BLaER1 (cell line): ENCODE data around the gene ROMO1.

Source experiments
- H3K27ac ChIP-seq: shearing (Covaris generic); formaldehyde crosslinking; 2 replicates; pipeline ENCODE4 v1.8.1; 2022
- H3K27me3 ChIP-seq: shearing (Covaris generic); formaldehyde crosslinking; 2 replicates; pipeline ENCODE4 v1.8.1; 2022
- H3K36me3 ChIP-seq: shearing (Covaris generic); formaldehyde crosslinking; 2 replicates; pipeline ENCODE4 v1.8.1; 2022
- H3K4me1 ChIP-seq: shearing (Covaris generic); formaldehyde crosslinking; 2 replicates; pipeline ENCODE4 v1.8.1; 2022
- H3K4me2 ChIP-seq: shearing (Covaris generic); formaldehyde crosslinking; 2 replicates; pipeline ENCODE4 v1.8.1; 2022
- H3K4me3 ChIP-seq: shearing (Covaris generic); formaldehyde crosslinking; 2 replicates; pipeline ENCODE4 v1.8.1; 2022
- H3K9ac ChIP-seq: shearing (Covaris generic); formaldehyde crosslinking; 2 replicates; pipeline ENCODE4 v1.8.1; 2022
- H3K9me3 ChIP-seq: shearing (Covaris generic); formaldehyde crosslinking; 2 replicates; pipeline ENCODE4 v1.8.1; 2022
- H4K20me1 ChIP-seq: shearing (Covaris generic); formaldehyde crosslinking; 2 replicates; pipeline ENCODE4 v1.8.1; 2022
- Cebpa-rat ChIP-seq: shearing (Covaris generic); IDR thresholded peaks from 2 replicates; pipeline ENCODE4 v1.8.1; 2022

Gene ROMO1

GRCh38 chr20:35661053-35661452 is 38.2 kb upstream of the ROMO1 start:
- Histone ChIP-seq H3K9ac (no peak overlapping the region), H3K36me3 (peaks cover 33% of the 10 kb centered on the region), H3K27ac (no peak overlapping the region), H4K20me1 (peaks cover 84% of the 10 kb centered on the region), H3K9me3 (no peaks in the 10 kb centered on the region; the same call in 1 of the 2 replicates), H3K4me2 (peak overlapping the region; percentile 95), H3K4me3 (no peak overlapping the region), H3K27me3 (no peaks in the 10 kb centered on the region), H3K4me1 (peaks cover 53% of the 10 kb centered on the region)
- TF ChIP-seq Cebpa-rat = no peak

GRCh38 chr20:35661908-35662307 is 37.3 kb upstream of the ROMO1 start:
- Histone ChIP-seq H3K4me2 (peak overlapping the region; percentile 95), H4K20me1 (peaks cover 76% of the 10 kb centered on the region), H3K4me1 (peaks cover 53% of the 10 kb centered on the region), H3K9me3 (no peaks in the 10 kb centered on the region; the same call in 1 of the 2 replicates), H3K4me3 (peak overlapping the region; percentile 76; the same call in 1 of the 2 replicates), H3K36me3 (peaks cover 24% of the 10 kb centered on the region), H3K27me3 (no peaks in the 10 kb centered on the region), H3K9ac (no peak overlapping the region), H3K27ac (no peak overlapping the region)
- TF ChIP-seq Cebpa-rat = no peak

- H3K9ac ChIP-seq = peak overlapping the region; percentile 22; the same call in 1 of the 2 replicates
- H3K36me3 ChIP-seq = peaks cover 22% of the 10 kb centered on the region; the same call in 1 of the 2 replicates
- peaks cover 69% of the 10 kb centered on the region for H4K20me1 ChIP-seq
- H3K9me3 ChIP-seq = no peaks in the 10 kb centered on the region; the same call in 1 of the 2 replicates
- peak overlapping the region; percentile 76 for H3K4me3 ChIP-seq
- TF ChIP-seq Cebpa-rat = no peak
- H3K27me3 ChIP-seq = no peaks in the 10 kb centered on the region
- H3K27ac ChIP-seq = no peak overlapping the region
- peak overlapping the region; percentile 95 for H3K4me2 ChIP-seq
- peaks cover 47% of the 10 kb centered on the region for H3K4me1 ChIP-seq
These were observed 36.7 kb upstream of the ROMO1 start for GRCh38 chr20:35662551-35662950.

GRCh38 chr20:35663516-35664465 is 35.4 kb upstream of the ROMO1 start:
- Histone ChIP-seq H3K9ac (peak overlapping the region; percentile 98), H3K36me3 (peaks cover 22% of the 10 kb centered on the region; the same call in 1 of the 2 replicates), H3K4me3 (peak overlapping the region; percentile 76), H3K9me3 (no peaks in the 10 kb centered on the region; the same call in 1 of the 2 replicates), H3K27me3 (no peaks in the 10 kb centered on the region), H3K4me2 (peak overlapping the region; percentile 95), H3K4me1 (peaks cover 43% of the 10 kb centered on the region), H3K27ac (peak overlapping the region; percentile 99), H4K20me1 (peaks cover 57% of the 10 kb centered on the region)
- no peak for TF ChIP-seq Cebpa-rat

GRCh38 chr20:35664466-35665206 is 34.6 kb upstream of the ROMO1 start, which contains the start of the genes CPNE1 and RBM12:
Gene CPNE1, minus strand, starts transcription at chr20:35664900. Its CDS starts 31,977 bp downstream, at chr20:35632923.
Gene RBM12, minus strand, starts transcription at chr20:35664900. Its CDS starts 9,578 bp downstream, at chr20:35655322.
- H3K4me1 ChIP-seq = peaks cover 43% of the 10 kb centered on the region
- peak within 1 kb of the TSS; percentile 98 for H3K9ac ChIP-seq
- peak within 1 kb of the TSS; percentile 76 for H3K4me3 ChIP-seq
- no peaks in the 10 kb centered on the region for H3K27me3 ChIP-seq
- H3K4me2 ChIP-seq = peak within 1 kb of the TSS; percentile 95
- no peaks in the 10 kb centered on the region; the same call in 1 of the 2 replicates for H3K9me3 ChIP-seq
- peaks cover 31% of the 10 kb centered on the region for H3K36me3 ChIP-seq
- no peak for TF ChIP-seq Cebpa-rat
- H4K20me1 ChIP-seq = peaks cover 48% of the 10 kb centered on the region
- H3K27ac ChIP-seq = peak within 1 kb of the TSS; percentile 99

- Histone ChIP-seq H3K4me1 (peaks cover 30% of the 10 kb centered on the region), H3K36me3 (peaks cover 36% of the 10 kb centered on the region), H3K4me2 (no peak overlapping the region), H3K27me3 (no peaks in the 10 kb centered on the region), H3K4me3 (no peak overlapping the region), H4K20me1 (peaks cover 36% of the 10 kb centered on the region), H3K9me3 (no peaks in the 10 kb centered on the region), H3K9ac (no peak overlapping the region), H3K27ac (no peak overlapping the region)
- TF ChIP-seq Cebpa-rat = no peak
These were observed 33.3 kb upstream of the ROMO1 start for GRCh38 chr20:35665949-35666288.

GRCh38 chr20:35669221-35669620 is 30.0 kb upstream of the ROMO1 start:
- no peak for TF ChIP-seq Cebpa-rat
- H3K27ac ChIP-seq = no peak overlapping the region
- peaks cover 3% of the 10 kb centered on the region; the same call in 1 of the 2 replicates for H4K20me1 ChIP-seq
- no peaks in the 10 kb centered on the region for H3K27me3 ChIP-seq
- H3K36me3 ChIP-seq = peaks cover 69% of the 10 kb centered on the region
- no peak overlapping the region for H3K4me2 ChIP-seq
- no peak overlapping the region for H3K9ac ChIP-seq
- H3K4me3 ChIP-seq = no peak overlapping the region
- H3K4me1 ChIP-seq = peaks cover 17% of the 10 kb centered on the region
- H3K9me3 ChIP-seq = no peaks in the 10 kb centered on the region

- no peak overlapping the region for H3K4me3 ChIP-seq
- H3K27me3 ChIP-seq = no peaks in the 10 kb centered on the region
- H3K9me3 ChIP-seq = no peaks in the 10 kb centered on the region
- no peak overlapping the region for H3K9ac ChIP-seq
- H3K4me2 ChIP-seq = no peak overlapping the region
- H4K20me1 ChIP-seq = no peaks in the 10 kb centered on the region
- H3K27ac ChIP-seq = no peak overlapping the region
- TF ChIP-seq Cebpa-rat = no peak
- H3K4me1 ChIP-seq = peaks cover 18% of the 10 kb centered on the region
- H3K36me3 ChIP-seq = peaks cover 74% of the 10 kb centered on the region
These were observed 29.5 kb upstream of the ROMO1 start for GRCh38 chr20:35669681-35670080.

GRCh38 chr20:35673884-35674283 is 25.3 kb upstream of the ROMO1 start:
- Histone ChIP-seq H3K4me1 (peaks cover 20% of the 10 kb centered on the region), H3K9me3 (no peaks in the 10 kb centered on the region), H4K20me1 (no peaks in the 10 kb centered on the region), H3K27ac (no peak overlapping the region), H3K36me3 (peaks cover 70% of the 10 kb centered on the region), H3K9ac (no peak overlapping the region), H3K4me2 (peak overlapping the region; percentile 54), H3K4me3 (no peak overlapping the region), H3K27me3 (no peaks in the 10 kb centered on the region)
- no peak for TF ChIP-seq Cebpa-rat

GRCh38 chr20:35674921-35675320 is 24.3 kb upstream of the ROMO1 start:
- H4K20me1 ChIP-seq = no peaks in the 10 kb centered on the region
- no peak overlapping the region for H3K4me2 ChIP-seq
- H3K9ac ChIP-seq = no peak overlapping the region
- no peaks in the 10 kb centered on the region for H3K27me3 ChIP-seq
- peaks cover 69% of the 10 kb centered on the region for H3K36me3 ChIP-seq
- no peak overlapping the region for H3K27ac ChIP-seq
- no peak overlapping the region for H3K4me3 ChIP-seq
- no peak for TF ChIP-seq Cebpa-rat
- peaks cover 24% of the 10 kb centered on the region for H3K4me1 ChIP-seq
- no peaks in the 10 kb centered on the region for H3K9me3 ChIP-seq
